GM10266 (cell line): ENCODE data around the gene TERB1.

Source experiments
- DNase-seq: peaks from one replicate; pipeline ENCODE4 v3.0.0; 2012; ENCODE audit errors: extremely low spot score
- TF ChIP-seq, protein P1 (sequence below): IDR thresholded peaks from 2 replicates; pipeline ENCODE4 v1.5.1; 2012; ENCODE audit warnings: mild to moderate bottlenecking, low read depth; ENCODE audit not compliant: control insufficient read depth, insufficient read depth; ENCODE audit errors: missing control alignments

The TERB1 gene

DNA sequence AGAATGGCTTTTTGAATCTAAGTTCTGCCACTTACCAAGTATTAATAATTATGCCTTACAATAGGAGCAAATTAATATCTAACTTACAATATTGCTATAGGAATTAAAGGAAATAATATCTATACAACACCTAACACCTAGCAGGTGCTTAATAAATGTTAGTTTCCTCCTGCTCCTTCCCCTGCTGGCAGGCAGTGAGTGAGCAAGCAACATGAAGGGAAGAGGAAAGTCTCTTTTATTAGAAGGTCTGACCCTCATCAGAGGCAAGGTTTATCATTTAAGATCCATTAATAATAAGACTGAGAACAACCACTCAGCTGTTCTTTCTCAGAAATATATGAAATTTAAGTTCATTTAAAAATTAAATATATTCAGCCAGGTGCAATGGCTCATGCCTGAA lies 43.3 kb downstream of the TERB1 start:
- TF ChIP-seq, protein P1, sequence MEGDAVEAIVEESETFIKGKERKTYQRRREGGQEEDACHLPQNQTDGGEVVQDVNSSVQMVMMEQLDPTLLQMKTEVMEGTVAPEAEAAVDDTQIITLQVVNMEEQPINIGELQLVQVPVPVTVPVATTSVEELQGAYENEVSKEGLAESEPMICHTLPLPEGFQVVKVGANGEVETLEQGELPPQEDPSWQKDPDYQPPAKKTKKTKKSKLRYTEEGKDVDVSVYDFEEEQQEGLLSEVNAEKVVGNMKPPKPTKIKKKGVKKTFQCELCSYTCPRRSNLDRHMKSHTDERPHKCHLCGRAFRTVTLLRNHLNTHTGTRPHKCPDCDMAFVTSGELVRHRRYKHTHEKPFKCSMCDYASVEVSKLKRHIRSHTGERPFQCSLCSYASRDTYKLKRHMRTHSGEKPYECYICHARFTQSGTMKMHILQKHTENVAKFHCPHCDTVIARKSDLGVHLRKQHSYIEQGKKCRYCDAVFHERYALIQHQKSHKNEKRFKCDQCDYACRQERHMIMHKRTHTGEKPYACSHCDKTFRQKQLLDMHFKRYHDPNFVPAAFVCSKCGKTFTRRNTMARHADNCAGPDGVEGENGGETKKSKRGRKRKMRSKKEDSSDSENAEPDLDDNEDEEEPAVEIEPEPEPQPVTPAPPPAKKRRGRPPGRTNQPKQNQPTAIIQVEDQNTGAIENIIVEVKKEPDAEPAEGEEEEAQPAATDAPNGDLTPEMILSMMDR, result no peak
- DNase-seq, result no peak

DNA sequence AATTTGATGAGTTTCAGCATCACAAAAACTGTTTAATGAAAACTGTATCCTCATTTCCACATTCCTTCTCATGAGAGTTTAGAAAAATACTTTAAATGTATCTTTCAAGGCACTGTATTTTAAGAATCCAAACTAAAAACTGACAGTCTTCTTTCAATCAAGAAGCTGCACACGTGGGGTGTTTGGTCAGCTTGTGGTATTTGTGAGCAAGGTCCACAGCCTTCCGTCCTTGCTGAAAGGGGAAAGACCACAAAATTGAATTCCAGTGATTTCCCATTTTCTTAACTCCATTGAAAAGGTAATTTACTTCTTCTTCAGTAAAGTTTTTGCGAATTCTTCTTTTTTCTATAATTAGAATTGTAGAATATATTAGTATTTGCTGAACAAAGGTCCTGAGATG lies 46.6 kb downstream of the TERB1 start:
- DNase-seq, result no peak
- TF ChIP-seq, protein P1, result no peak

DNA sequence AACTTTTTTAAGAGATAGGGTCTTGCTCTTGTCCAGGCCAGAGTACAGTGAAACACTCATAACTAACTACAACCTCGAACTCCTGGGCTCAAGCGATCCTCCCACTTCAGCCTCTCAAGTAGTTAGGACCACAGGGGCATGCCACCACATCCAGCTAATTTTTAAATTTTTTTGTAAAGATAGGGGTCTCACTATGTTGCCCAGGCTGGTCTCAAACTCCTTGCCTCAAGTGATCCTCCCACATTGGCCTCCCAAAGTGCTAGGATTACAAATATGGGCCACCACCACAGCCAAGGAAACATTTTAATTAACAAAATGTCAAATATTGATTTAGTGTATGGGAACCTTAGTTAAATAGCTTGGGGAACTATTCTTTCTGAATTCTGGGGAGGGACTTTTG lies 47.2 kb downstream of the TERB1 start:
- DNase-seq, result no peak
- TF ChIP-seq, protein P1, result no peak

DNA sequence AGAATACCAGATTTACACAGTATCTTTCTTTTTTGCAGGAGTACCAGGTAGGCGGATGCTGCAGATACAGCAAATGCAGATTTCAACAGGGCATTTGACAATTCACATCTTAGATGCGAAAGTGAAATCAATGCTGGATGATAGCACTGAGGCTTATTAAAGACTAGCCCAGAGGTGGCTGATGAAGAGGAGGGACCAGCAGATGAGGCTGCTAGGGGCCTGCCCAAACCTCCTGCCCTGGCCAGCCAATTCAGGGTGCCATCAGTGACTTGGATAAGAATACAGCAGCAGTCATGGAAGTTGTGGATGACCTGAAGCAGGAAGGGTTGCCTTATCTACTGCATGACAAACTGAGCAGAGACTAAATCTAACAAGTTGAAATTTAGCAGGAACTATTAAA lies 48.4 kb downstream of the TERB1 start:
- TF ChIP-seq, protein P1, result no peak
- no peak for DNase-seq

DNA sequence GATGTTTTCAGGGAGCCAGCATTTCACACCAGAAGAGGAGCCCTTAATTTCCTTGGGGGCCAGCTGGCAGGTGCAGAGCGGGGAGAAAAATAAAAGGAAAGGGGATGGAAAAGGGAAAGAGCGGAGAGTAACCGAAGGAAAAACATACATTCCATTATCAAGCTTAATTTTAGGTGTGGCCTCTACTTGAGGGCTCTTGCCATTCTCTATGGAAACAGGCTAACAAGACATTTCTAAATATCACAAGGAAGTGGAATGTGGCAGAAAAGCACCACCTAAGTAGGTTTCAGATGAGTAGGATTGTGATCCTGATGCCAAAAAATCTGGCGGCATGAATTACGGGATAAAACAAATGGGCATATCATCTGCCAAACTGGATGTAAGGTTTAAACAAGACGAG lies 49.0 kb downstream of the TERB1 start:
- TF ChIP-seq, protein P1, result no peak
- DNase-seq, result no peak

DNA sequence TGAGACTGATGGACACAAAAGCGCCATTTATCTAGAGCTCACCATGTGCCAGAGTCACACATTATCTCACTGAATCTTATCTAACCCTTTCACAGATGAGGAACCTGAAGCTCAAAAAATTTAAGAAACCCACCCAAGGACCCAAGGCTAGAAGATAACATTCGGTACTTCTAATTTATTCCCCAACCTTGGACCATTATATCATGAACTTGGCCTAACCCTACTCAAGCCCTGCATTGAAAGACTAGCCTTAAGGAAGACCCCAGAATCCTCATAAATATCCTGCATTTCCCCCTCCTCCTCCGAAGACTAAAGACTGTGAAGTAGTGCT lies 49.4 kb downstream of the TERB1 start:
- TF ChIP-seq, protein P1, result no peak
- peak; percentile 18 for DNase-seq

DNA sequence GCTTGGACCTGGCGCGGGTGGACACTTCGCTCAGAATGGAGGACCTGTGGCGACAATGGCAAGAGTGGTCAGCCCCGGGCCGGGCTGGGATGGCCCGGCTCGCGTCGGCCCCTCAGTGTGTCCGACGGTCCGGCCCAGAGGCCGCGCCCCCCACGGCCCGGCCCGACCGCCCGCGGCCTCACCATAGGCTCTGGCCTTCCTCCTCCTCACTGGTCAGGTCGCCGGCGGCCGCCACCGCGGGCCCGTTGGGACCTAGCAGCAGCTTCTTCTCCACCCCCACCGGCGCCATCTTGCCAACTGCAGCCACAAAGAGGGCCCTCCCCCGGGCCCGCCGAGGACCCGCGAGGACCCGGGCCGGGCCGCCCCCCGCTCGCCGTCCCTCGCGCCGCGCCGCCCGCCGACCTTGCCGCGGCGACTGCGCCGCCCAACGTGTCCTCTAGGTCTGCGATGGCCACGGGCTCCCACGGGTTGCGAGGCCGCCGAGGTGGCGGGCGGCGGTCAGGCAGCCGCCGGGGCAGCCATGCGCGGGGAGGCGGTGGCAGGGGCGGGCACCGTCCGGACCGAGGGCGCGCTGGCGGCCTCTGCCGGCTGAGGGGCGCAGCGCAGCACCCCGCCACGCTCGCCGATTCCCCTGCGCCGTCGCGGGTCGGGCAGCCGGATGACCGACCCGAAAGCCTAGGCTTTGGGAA lies 49.9 kb downstream of the TERB1 start, which contains the start of gene DYNC1LI2:
DYNC1LI2 (minus strand) TSS at position 307 of the 689 bp plus-strand sequence; CDS start at position 289, 18 bp downstream.
- peak; percentile 97 for DNase-seq
- TF ChIP-seq, protein P1, result peak; percentile 97
